Activated naive CD4-positive, alpha-beta T cell treated with Interleukin-2 at 50 U/mL for 16 hours (primary cell): ENCODE results near the gene CAMK2B.
"Not testable (repeated sequence)": the region's sequence is repeated elsewhere in the genome, so short reads cannot be mapped to it uniquely, and the experiment has no call there.

Source experiments
- DNase-seq: peaks from one replicate; pipeline ENCODE4 v3.0.0-alpha.2; 2020

Gene CAMK2B

GRCh38 chr7:44187636-44188416, 137.6 kb downstream of the CAMK2B start:
- no peak for DNase-seq

- no peak for DNase-seq
Measured at GRCh38 chr7:44186736-44187135, 138.7 kb downstream of the CAMK2B start.

- DNase-seq = no peak
Measured at GRCh38 chr7:44185729-44186128, 139.7 kb downstream of the CAMK2B start.

- DNase-seq = no peak
Measured at GRCh38 chr7:44184873-44185446, 140.4 kb downstream of the CAMK2B start.

- DNase-seq = no peak
Measured at GRCh38 chr7:44184206-44184872, 141.1 kb downstream of the CAMK2B start.

- no peak for DNase-seq
Measured at GRCh38 chr7:44183386-44183785, 142.0 kb downstream of the CAMK2B start.

GRCh38 chr7:44182827-44183226, 142.6 kb downstream of the CAMK2B start:
- DNase-seq = no peak

- no peak for DNase-seq
Measured at GRCh38 chr7:44180631-44181030, 144.8 kb downstream of the CAMK2B start.

GRCh38 chr7:44177570-44178131, 147.7 kb downstream of the CAMK2B start:
- DNase-seq = no peak

GRCh38 chr7:44176486-44176885, 148.9 kb downstream of the CAMK2B start:
- no peak for DNase-seq

- no peak for DNase-seq
Measured at GRCh38 chr7:44175730-44176129, 149.7 kb downstream of the CAMK2B start.

GRCh38 chr7:44174694-44174948, 150.8 kb downstream of the CAMK2B start:
- not testable (repeated sequence) for DNase-seq

GRCh38 chr7:44173911-44174693, 151.3 kb downstream of the CAMK2B start:
- DNase-seq = no peak

GRCh38 chr7:44172803-44173424, 152.5 kb downstream of the CAMK2B start:
- no peak for DNase-seq

GRCh38 chr7:44172352-44172751, 153.0 kb downstream of the CAMK2B start:
- DNase-seq = no peak

- DNase-seq = not testable (repeated sequence)
Measured at GRCh38 chr7:44171901-44172300, 153.5 kb downstream of the CAMK2B start.

- no peak for DNase-seq
Measured at GRCh38 chr7:44167920-44168319, 157.5 kb downstream of the CAMK2B start.
